GM08714 (cell line): ENCODE data around the gene SNX25.
"Not testable (repeated sequence)": the region's sequence is repeated elsewhere in the genome, so short reads cannot be mapped to it uniquely, and the experiment has no call there.

Experiments
- H3K4me3 ChIP-seq: fragments of 200-500 bp; sonication (Bioruptor generic); 2 replicates; pipeline ENCODE4 v1.5.1; 2014; ENCODE audit warnings: mild to moderate bottlenecking, low read length, inconsistent platforms
- ZNF274 ChIP-seq: IDR thresholded peaks from 2 replicates; pipeline ENCODE4 v1.6.1; 2012; ENCODE audit warnings: mild to moderate bottlenecking, low read depth, low read length

Gene SNX25

GRCh38 chr4:185358514-185358913 is 149.1 kb downstream of the SNX25 start:
- TF ChIP-seq ZNF274 = no peak
- no peak overlapping the region for H3K4me3 ChIP-seq

GRCh38 chr4:185358959-185359358 is 149.6 kb downstream of the SNX25 start:
- TF ChIP-seq ZNF274 = no peak
- no peak overlapping the region for H3K4me3 ChIP-seq

GRCh38 chr4:185359767-185360446 is 150.5 kb downstream of the SNX25 start:
- TF ChIP-seq ZNF274 = no peak
- H3K4me3 ChIP-seq = no peak overlapping the region

GRCh38 chr4:185361872-185362271 is 152.5 kb downstream of the SNX25 start:
- no peak overlapping the region for H3K4me3 ChIP-seq
- no peak for TF ChIP-seq ZNF274

GRCh38 chr4:185362570-185362969 is 153.2 kb downstream of the SNX25 start:
- H3K4me3 ChIP-seq = not testable (repeated sequence)

- no peak for TF ChIP-seq ZNF274
- no peak overlapping the region for H3K4me3 ChIP-seq
Measured at GRCh38 chr4:185363251-185363650, 153.9 kb downstream of the SNX25 start.

GRCh38 chr4:185364886-185365285 is 155.5 kb downstream of the SNX25 start:
- no peak overlapping the region for H3K4me3 ChIP-seq
- no peak for TF ChIP-seq ZNF274

GRCh38 chr4:185369731-185370130 is 160.3 kb downstream of the SNX25 start:
- no peak for TF ChIP-seq ZNF274
- no peak overlapping the region for H3K4me3 ChIP-seq

GRCh38 chr4:185370268-185370949 is 161.0 kb downstream of the SNX25 start:
- no peak overlapping the region for H3K4me3 ChIP-seq
- TF ChIP-seq ZNF274 = no peak

- no peak for TF ChIP-seq ZNF274
- no peak overlapping the region for H3K4me3 ChIP-seq
Measured at GRCh38 chr4:185371702-185372101, 162.3 kb downstream of the SNX25 start.

GRCh38 chr4:185374027-185374426 is 164.6 kb downstream of the SNX25 start:
- no peak overlapping the region for H3K4me3 ChIP-seq
- no peak for TF ChIP-seq ZNF274

- no peak overlapping the region for H3K4me3 ChIP-seq
- no peak for TF ChIP-seq ZNF274
Measured at GRCh38 chr4:185374573-185374972, 165.2 kb downstream of the SNX25 start.

GRCh38 chr4:185378264-185378663 is 168.9 kb downstream of the SNX25 start:
- no peak overlapping the region for H3K4me3 ChIP-seq
- TF ChIP-seq ZNF274 = no peak

GRCh38 chr4:185379326-185380295 is 170.2 kb downstream of the SNX25 start:
- TF ChIP-seq ZNF274 = no peak

GRCh38 chr4:185380320-185380719 is 170.9 kb downstream of the SNX25 start:
- TF ChIP-seq ZNF274 = no peak
- no peak overlapping the region for H3K4me3 ChIP-seq

More at GRCh38 chr4:185379326-185380295, 170.2 kb downstream of the SNX25 start:
- H3K4me3 ChIP-seq = no peak overlapping the region
